Occipital lobe (tissue), 2 donors: ENCODE results near the gene QRSL1. TPM values are rescaled to one million over a fixed set of nuclear protein-coding genes. Genes with fewer than 3 reads are reported as not detected.
"Not testable (repeated sequence)": the region's sequence is repeated elsewhere in the genome, so short reads cannot be mapped to it uniquely, and the experiment has no call there.

ENCODE experiments used
- DNase-seq: peaks from one replicate; lab custom pipeline; 2025; lab: John Stamatoyannopoulos, UW
- total RNA-seq: library from RNA; depleted of rRNA; stranded (reverse); fragments of >200 nt; gene quantifications from one replicate; pipeline ENCODE4 v1.2.3, GENCODE V29; 2014

Gene QRSL1
- total RNA-seq, 1 donor from 2014 or later = 19.7 TPM

DNA sequence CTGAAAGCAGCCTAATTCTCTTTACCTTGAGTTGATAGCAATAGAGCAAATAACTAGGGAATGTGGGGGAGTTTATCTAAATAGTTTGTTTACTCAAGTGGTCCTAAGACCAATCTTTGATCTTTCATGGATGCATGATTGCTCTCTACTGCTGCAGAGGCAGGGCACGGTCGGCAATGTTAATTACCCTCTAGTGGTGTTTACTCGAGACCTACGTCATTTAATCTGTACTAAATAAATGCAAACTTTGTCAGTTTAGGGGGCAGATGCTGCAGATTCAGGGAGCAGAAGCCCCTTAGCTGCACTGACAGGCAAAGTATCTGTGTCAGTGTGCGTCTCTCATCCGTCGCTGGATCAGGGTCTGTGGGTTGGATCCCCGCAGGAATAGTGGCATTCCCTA, 7.0 kb upstream of the QRSL1 start:
- DNase-seq = no peak

DNA sequence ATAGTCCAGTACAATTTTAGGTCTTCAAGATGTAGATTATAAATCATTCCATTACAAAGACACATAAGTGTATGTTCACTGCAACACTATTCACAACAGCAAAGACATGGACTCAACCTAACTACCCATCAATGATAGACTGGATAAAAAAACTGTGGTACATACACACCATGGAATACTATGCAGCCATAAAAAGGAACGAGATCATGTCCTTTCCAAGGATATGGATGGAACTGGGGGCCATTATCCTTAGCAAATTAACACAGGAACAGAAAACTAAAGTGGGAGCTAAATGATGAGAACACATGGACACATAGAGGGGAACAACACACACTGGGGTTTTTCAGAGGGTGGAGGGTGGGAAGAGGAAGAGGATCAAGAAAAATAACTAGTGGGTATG, 6.3 kb upstream of the QRSL1 start:
- DNase-seq = no peak

DNA sequence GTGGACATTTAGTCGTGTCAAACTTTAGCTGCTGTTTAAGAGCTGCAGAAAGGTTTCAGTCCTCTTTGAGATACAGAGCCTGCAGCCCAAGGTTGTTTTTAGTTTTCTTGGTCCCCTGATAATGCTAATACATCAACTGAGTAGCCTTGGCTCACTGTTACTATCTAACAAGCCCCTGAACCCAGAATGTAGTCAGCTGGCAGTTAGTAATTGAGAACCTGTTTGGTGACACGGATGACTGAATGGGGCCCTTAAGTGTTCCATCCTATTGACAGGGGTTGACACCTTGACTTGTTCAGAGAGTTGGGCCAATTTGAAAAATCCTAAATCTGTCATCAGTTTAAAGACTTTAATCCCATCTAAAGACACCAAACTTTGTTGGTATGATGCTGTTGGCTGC, 2.9 kb upstream of the QRSL1 start:
- DNase-seq = no peak

DNA sequence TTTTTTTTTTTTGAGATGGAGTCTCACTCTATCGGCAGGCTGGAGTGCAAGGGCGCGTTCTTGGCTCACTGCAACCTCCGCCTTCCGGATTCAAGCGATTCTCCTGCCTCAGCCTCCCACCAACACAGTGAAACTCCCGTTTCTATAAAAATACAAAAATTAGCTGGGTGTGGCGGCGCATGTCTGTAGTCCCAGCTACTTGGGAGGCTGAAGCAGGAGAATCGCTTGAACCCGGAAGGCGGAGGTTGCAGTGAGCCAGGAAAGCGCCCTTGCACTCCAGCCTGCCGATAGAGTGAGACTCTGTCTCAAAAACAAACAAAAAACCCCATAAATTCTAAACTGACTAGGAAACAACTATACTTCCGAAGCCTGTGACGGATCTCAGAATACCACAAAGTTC, 1.6 kb upstream of the QRSL1 start:
- not testable (repeated sequence) for DNase-seq

DNA sequence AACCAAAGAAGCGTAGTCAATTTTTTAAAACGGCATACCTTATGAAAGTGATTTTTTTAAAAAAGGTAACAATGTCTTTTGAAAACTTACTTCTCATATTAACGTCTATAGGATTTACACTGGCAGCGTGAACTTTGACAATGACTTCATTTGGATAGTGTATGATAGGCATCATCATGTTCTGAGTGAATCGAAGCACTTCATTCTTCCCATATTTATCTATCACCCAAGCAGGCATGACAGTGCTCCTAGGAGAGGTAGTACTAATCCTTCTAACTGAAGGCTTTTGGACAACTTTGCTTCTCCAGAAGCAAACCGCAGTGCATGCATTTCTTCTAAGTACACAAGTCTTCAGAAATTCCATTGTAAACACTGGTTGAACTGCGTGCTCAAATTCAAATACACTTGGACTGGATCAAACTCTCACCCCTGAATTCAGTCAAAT, 698 bp upstream of the QRSL1 start:
- DNase-seq = no peak

DNA sequence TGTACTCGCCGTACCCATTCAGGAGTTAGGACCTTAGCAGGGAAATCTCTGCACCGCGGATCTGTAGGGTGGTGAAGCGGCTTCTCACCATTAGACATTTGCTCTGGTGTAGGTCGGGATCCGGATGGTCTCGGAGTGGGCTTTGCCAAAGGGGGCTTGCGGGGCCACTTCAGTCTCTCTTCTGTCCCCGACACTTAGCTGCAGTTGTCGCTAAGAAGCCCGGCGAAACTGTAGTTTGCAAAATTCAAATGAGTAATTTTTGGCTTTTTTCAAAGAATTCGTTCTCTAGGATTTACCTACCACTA, 433 bp downstream of the QRSL1 start:
- DNase-seq = no peak

DNA sequence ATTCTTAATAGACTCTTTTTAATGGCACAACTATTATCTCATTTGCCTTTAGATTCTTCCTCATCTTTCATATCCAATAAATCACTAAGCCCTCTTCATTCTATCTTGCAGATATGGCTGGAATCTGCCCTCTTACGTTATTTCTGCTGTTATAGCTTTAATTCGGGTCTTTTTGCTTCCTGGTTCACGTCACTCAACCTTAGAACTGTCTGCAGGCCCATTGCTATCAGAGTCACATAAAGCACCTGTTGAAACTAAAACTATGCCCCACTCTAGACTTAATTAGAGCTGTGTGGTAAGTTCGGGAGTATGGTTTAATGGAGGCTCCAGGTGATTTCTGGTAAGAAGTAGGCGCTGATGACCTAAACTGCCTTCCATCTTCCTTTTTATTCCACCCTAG, 988 bp downstream of the QRSL1 start:
- DNase-seq = no peak

DNA sequence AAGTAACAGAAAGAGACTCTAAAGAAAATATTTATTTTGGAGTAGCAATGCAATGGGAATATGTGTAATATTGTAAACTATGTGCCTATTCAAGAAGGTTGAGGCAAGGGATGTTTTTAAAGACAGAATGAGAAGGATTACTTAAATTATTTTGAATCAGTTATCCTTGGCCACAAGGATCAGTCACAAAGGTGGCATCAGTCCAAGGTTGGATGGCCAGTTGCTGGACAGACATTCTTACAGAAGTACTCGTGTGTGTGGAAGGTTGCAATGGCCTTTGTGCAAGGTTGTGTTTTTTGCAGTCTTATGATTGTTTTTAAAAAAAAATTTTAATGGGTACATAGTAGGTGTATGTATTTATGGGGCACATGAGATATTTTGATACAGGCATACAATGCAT, 2.0 kb downstream of the QRSL1 start:
- DNase-seq = no peak

DNA sequence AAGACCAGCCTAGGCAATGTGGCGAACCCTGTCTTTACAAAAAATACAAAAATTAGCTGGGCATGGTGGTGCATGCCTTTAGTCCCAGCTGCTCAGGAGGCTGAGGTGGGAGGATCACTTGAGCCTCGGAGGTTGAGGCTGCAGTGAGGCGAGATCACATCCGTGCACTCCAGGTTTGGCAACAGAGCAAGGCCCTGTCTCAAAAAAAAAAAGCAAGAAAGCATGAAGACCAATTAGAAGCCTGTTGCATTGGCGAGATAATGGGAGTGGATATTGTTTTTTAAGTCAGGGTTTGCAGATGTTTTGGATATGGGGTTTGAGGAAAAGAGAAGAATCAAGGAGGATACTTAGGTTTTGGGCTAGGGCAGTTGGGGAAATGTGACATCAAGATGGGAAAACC, 5.2 kb downstream of the QRSL1 start:
- DNase-seq = no peak

DNA sequence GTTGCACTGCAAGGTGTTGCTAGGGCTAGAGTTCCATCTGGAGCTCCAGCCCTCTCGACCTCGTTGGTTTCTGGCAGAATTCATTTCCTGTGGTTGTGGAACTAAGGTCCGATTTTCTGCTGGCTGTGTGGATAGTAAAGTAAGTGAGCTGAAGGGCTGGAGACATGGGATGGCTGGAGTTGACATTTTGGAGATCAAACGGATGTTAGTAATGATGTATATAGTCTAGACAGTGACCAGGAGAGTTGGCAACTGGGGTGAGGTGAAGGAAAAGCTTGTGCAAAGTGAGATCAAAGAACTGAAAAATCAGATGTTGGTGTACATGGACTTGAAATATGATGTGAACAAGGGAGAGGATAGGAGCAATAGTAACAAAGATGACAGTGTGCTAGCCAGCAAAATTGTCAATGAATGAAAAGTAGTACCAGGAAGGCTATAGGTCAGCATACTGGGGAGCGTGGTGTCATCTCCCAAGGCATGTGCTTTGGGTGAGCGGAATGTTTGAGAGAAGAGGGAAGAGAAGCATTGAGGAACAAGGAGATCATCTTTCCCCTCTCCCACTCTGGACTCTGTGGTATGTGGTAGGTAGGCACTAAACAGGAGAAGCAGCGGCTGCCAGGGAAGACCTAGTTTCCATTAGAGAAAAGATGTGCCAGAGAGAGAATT, 7.8 kb downstream of the QRSL1 start:
- DNase-seq = no peak

DNA sequence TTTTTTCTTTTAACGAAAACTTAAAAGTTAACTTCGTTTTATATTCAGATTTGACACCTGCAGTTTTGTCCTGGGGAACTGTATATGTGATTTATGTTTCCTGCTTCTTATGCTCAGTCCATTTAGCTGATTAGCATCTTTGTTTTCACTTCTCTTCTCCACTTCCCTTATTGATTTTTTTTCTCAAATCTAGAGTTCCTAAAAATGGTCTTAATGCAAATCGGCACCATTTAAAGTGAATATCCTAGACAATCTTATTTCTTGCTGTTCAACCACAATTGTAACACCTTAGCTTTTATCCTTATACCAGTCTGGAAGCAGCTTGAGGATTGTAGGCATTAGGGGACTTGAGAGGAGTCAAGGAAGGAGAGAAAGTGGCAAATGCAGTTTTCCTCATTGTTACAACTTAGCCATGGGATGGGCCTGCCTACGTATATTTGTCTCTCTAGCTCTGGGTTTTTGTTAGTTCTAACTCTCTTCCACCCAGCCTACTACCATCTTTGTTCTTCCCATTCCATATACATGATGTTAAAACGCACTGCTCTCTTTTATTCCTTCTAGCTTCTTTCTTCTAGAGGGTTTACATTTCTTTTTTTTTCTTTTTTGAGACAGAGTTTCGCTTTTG, 8.5 kb downstream of the QRSL1 start:
- DNase-seq = no peak

DNA sequence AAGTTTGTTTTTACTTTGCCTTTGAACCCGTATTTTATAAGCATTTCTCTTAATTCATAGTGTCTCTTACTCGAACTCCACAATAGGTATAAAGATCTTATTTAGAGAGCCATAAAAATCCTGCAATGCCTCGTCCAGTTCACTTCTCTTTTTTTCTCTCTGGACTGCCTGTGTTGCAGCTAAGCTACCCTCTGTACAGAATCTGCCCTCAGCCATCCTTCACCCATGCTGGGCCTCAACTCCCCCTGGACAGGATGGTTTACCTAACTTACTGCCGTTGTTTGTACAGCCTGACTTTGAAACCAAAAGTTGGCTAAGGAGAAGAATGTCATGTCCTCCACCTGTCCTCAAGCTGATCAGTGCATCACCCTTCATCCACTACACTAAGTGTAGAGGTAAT, 10.4 kb downstream of the QRSL1 start:
- DNase-seq = no peak

DNA sequence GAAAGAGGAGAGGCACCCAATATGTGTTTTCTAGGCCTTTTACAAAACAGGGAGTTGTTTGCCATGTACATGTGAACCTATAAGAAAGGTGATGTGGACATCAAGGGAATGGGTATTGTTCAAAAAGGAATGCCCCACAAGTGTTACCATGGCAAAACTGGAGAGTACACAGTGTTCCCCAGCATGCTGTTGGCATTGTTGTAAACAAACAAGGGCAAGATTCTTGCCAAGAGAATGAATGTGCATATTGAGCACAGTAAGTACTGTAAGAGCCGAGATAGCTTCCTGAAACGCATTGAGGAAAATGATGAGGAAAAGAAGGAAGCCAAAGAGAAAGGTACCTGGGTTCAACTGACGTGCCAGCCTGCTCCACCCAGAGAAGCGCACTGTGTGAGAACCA, 13.1 kb downstream of the QRSL1 start:
- no peak for DNase-seq

DNA sequence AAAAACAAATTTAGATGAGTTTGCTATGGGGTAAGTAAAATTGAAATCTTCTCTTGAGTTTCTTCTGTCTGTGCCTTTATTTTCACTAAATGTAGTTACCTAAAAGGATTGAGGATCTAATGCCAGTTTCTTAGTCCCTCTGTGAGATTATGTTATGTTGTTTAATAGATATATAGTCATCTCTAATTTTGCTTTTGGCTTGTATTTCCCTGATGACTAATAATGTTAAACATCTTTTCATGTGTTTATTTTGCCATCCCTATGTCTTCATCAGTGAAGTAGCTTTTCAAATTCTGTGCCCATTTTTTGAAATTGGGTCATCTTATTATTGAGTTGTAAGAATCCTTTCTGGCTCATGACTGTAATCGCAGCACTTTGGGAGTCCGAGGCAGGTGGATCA, 13.7 kb downstream of the QRSL1 start:
- no peak for DNase-seq

DNA sequence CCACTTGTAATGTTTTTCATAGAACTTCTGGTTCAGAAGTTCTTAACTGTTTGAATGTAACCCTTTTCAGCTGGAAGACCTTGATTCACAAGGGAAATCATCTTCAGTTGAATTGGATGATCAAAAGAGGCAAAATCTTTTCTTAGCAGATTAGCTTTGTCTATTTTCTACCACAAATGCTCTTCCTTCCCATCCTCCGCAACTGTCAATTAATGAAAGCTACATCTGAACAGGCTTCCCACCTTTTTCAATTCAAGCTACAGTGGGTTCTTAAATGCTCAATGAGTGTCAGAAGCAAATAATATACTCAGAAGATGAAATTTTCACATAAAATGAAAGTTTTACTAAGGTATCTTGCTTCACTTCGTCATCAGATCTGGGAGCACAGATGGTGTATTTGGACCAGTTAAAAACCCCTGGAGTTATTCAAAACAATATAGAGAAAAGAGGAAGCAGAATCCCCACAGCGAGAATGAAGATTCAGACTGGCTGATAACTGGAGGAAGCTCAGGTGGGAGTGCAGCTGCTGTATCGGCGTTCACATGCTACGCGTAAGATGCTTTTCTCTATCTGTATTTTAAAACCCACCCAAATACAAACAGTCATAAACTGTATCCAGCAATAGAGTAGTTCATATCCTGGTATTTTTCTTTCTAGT, 19.4 kb downstream of the QRSL1 start:
- no peak for DNase-seq

DNA sequence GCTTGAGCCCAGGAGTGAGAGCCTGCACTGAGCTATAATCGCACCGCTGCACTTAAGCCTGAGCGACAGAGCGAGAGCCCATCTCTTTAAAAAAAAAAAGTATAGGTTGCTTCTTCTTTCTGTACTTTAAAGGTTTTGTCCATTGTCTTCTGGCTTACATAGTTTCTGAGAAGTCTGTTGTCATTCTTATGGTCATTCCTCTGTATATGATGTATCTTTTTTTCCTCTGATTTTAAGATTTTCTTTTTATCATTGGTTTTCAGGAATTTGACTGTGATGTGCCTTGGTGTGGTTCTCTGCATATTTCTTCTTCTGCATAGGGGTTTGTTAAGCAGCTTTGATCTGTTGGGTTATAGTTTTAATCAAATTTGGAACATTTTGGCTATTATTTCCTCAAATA, 29.1 kb downstream of the QRSL1 start:
- DNase-seq = no peak

DNA sequence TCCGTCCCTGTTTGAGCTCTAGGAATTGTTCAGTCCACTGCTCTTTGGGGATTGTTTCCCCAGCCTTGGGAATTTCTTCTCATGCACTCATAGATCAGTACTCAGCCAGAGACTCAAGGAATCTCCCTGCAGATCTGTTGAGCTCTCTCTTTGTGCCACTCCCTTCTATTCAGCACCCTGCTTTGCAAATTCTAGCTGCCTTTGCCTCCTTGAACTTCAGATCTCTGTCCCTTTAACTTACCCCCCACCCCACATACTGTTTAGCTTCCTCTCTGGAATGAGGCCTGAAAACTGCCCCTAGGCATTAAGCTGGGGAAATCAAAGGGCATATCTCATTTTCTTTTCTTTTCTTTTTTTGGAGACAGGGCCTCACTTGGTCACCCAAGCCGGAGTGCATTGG, 30.5 kb downstream of the QRSL1 start:
- no peak for DNase-seq

DNA sequence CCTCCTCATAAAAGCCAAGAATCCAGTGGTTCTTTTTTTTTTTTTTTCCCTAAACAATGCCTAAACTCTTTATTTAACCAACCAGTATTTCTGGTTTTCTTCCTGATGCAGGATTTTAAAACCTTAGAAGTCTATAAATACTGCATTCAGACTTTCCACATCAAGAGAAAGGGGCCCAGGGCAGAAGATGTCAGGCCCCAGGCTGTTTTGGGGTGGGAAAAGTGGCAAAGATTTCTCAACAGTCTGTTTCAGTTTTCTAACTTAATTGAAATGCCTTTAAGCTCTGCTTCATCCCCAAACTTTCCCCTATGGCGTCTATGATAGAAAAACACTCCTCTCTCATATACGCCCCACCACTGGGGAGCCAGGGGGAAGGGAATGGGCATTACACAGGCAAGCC, 33.1 kb downstream of the QRSL1 start:
- DNase-seq = no peak

DNA sequence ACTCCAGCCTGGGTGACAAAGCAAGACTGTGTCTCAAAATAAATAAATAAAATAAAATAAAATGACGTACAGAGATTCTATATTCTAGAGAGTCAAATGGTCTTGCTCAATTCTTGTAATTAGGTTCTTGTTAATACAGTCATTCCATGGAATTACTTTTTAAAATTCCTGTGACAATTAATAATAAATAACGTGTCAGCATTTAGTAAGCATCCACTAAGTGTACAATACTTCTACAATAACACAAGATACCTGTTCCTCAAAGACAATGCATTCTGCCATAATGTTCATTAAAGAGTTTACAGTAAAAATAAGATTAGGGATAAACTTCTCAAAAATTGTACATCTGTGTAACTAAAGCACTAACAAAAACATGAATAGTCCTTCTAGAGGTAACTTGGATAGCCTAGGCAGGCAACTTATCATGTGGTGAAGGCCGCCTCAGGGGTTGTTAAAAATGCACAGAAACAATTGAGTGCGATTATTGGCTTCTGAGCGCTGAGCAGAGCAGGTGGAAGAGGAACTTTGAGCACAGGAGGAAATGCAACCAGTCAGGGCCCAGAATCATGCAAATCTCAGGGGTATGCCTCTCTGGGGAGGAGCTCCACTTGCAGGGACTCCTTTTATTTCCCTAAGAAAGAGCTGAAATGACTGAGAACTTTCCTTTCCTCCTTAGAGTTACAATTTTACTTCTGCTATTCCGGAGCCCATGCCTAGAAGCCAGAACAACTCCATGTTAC, 37.1 kb downstream of the QRSL1 start:
- DNase-seq = no peak

DNA sequence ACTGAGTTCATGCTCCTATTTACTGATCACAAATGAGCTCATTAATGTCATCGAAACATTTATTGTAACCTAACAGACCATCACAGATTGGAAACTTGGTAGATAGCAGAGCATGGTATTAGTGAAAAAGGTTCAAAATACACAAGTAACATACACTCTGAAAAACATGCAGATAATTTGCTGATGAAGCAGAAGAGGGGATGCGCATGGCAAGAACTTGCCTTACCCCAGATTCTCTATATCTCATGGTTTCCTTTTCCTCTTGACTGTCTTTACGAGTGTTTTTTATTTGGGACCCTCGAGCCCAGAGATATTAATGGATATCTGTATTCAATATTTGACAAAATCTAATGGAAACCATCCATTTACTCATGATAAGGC, 37.6 kb downstream of the QRSL1 start:
- no peak for DNase-seq

DNA sequence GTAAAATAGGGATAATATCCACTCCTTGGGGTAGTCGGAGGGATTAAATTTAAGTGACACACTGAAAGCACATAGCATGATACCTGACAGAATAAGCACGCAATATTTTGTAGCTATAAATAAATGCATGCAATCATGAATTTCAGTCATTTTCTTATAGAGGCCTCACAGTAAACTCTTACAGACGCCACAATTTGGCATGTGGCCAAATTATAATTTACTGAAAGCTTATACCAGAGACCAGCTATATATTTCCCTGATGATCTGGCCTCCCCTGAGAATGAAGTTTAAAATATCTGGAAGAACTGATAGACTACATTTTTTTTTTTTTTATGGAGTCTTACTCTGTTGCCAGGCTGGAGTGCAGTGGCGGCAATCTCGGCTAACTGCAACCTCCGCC, 40.9 kb downstream of the QRSL1 start:
- DNase-seq = no peak

DNA sequence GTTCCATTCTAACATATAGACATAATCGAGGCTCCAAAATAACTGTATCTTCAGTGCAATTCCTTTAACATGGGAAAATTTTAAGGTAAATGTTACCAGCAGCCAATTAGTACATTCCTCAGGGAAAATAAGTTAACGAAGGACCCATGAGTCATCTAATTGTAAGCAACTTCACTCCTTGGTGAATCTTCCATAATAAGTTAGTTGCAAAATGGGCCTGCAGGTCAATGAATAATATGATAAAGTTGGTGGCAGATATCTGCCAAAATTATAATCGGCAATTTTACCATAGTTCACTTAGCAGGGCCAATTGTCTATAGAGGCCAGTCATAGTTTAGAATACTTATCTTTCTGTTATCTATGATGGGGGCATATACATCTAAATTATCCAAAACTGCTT, 42.3 kb downstream of the QRSL1 start:
- no peak for DNase-seq
